ENCODE measurements around the gene PEF1. TPM values are rescaled to one million over a fixed set of nuclear protein-coding genes. Genes with fewer than 3 reads are reported as not detected.

PEF1 gene
- total RNA-seq, 4 donors from 2014 or later: 180 to 355 (median 312) TPM

DNA sequence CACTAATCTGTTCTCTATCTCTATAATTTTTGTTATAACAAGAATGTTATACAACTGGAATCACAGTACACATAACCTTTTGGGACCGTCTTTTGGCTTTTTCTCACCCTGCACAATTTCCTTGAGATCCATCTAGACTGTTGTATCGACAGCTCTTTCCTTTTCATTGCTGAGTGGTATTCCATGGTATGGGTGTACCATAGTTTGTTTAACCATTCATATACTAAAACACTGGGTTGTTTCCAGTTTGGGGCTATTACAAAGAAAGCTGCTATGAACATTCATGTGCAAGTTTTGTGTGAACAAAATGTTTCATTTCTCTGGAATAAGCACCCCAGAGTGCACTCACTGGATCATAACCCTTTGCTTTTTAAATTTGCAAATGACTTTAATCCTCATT is 42.6 kb downstream of the PEF1 start:
- Histone ChIP-seq H3K36me3 (no peaks in the 10 kb centered on the region), H3K4me3 (replicated peaks in 1 of 3) (no peak overlapping the region), H3K27ac (no peak overlapping the region), H3K27me3 (no peaks in the 10 kb centered on the region), H3K9me3 (no peaks in the 10 kb centered on the region), H3K4me1 (no peaks in the 10 kb centered on the region)
- WGBS, 2 donors: 98 to 99% methylated on average over 2 of the region's 2 CpGs
- DNase-seq: no peak
- intact Hi-C loops (cut with DNase I): no loop called here
- TF ChIP-seq, protein P1, sequence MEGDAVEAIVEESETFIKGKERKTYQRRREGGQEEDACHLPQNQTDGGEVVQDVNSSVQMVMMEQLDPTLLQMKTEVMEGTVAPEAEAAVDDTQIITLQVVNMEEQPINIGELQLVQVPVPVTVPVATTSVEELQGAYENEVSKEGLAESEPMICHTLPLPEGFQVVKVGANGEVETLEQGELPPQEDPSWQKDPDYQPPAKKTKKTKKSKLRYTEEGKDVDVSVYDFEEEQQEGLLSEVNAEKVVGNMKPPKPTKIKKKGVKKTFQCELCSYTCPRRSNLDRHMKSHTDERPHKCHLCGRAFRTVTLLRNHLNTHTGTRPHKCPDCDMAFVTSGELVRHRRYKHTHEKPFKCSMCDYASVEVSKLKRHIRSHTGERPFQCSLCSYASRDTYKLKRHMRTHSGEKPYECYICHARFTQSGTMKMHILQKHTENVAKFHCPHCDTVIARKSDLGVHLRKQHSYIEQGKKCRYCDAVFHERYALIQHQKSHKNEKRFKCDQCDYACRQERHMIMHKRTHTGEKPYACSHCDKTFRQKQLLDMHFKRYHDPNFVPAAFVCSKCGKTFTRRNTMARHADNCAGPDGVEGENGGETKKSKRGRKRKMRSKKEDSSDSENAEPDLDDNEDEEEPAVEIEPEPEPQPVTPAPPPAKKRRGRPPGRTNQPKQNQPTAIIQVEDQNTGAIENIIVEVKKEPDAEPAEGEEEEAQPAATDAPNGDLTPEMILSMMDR (IDR thresholded peaks at IDR 0.05): no peak
- no peak for TF ChIP-seq POLR2A (IDR thresholded peaks at IDR 0.05)

DNA sequence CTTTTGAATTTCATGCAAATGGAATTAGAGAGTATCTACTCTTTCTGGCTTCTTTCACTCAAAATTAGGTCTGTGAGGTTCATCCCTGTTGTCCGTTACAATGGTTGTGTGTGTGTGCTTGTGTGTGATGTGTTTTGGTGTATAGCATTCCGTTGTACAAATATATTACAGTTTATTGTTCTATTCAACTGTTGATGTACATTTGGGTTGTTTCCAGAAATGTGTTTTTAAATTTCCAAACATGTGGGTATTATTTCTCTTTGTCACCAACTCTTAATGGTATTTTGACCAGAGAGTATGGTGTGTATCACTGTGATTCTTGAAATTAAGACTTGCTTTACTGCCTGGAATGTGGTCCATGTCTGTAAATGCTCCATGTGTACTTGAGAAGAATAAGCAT is 44.0 kb downstream of the PEF1 start:
- Histone ChIP-seq H3K27me3 (no peaks in the 10 kb centered on the region), H3K9me3 (no peaks in the 10 kb centered on the region), H3K36me3 (no peaks in the 10 kb centered on the region), H3K4me1 (no peaks in the 10 kb centered on the region), H3K27ac (no peak overlapping the region), H3K4me3 (replicated peaks in 1 of 3) (no peak overlapping the region)
- 84 to 87% methylated on average over 2 of the region's 2 CpGs for WGBS, 2 donors
- DNase-seq: no peak
- TF ChIP-seq, protein P1 (IDR thresholded peaks at IDR 0.05): no peak
- TF ChIP-seq POLR2A (IDR thresholded peaks at IDR 0.05): no peak
- intact Hi-C loops (cut with DNase I): no loop called here

DNA sequence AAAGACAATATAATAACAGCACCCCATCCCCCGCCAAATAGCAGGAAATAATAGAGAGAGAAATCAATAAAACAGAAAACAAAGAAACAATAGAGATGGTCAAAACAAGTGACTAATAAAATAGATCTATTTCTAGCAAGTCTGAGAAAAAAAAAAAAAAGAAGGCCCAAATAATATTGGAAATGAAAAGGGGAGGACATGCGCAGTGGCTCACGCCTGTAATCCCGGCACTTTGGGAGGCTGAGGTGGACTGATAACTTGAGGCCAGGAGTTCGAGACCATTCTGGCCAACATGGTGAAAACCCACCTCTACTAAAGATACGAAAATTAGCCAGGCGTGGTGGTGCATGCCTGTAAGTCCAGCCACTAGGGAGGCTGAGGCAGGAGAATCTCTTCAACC is 45.7 kb downstream of the PEF1 start:
- Histone ChIP-seq H3K4me1 (peaks cover 0 to under 1% of the 10 kb centered on the region in 2 donors), H3K27me3 (no peaks in the 10 kb centered on the region), H3K9me3 (no peaks in the 10 kb centered on the region), H3K36me3 (no peaks in the 10 kb centered on the region), H3K27ac (no peak overlapping the region), H3K4me3 (replicated peaks in 1 of 3) (no peak overlapping the region)
- 83 to 88% methylated on average over 7 of the region's 7 CpGs for WGBS, 2 donors
- no peak for TF ChIP-seq POLR2A (IDR thresholded peaks at IDR 0.05)
- TF ChIP-seq, protein P1 (IDR thresholded peaks at IDR 0.05): no peak
- DNase-seq: no peak
- intact Hi-C loops (cut with DNase I): no loop called here

DNA sequence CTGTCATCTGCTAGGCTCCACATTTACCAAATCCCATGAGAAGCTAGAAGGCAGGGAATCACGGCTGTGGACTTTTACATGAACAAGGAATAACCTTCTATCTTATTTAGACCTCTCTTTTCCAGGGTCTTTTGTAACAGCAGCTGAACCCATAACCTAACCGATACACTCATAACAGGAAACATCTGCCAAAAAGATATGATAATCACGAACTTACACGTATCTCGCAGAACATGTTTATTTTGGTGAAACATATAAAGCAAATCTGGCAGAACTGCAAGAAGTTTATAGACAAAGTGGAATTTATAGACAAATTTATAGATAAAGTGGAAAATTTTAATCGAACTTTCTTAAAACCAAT is 48.0 kb downstream of the PEF1 start:
- H3K36me3 ChIP-seq: no peaks in the 10 kb centered on the region
- no peak for DNase-seq
- WGBS, 2 donors: 65 to 75% methylated on average over 6 of the region's 6 CpGs
- H3K4me3 ChIP-seq (replicated peaks in 1 of 3): no peak overlapping the region
- H3K9me3 ChIP-seq: no peaks in the 10 kb centered on the region
- no peaks in the 10 kb centered on the region for H3K27me3 ChIP-seq
- no peak overlapping the region for H3K27ac ChIP-seq
- H3K4me1 ChIP-seq: peaks cover 3 to 7% of the 10 kb centered on the region in 2 donors
- TF ChIP-seq POLR2A (IDR thresholded peaks at IDR 0.05): no peak
- TF ChIP-seq, protein P1 (IDR thresholded peaks at IDR 0.05): no peak
- intact Hi-C loops (cut with DNase I): no loop called here

DNA sequence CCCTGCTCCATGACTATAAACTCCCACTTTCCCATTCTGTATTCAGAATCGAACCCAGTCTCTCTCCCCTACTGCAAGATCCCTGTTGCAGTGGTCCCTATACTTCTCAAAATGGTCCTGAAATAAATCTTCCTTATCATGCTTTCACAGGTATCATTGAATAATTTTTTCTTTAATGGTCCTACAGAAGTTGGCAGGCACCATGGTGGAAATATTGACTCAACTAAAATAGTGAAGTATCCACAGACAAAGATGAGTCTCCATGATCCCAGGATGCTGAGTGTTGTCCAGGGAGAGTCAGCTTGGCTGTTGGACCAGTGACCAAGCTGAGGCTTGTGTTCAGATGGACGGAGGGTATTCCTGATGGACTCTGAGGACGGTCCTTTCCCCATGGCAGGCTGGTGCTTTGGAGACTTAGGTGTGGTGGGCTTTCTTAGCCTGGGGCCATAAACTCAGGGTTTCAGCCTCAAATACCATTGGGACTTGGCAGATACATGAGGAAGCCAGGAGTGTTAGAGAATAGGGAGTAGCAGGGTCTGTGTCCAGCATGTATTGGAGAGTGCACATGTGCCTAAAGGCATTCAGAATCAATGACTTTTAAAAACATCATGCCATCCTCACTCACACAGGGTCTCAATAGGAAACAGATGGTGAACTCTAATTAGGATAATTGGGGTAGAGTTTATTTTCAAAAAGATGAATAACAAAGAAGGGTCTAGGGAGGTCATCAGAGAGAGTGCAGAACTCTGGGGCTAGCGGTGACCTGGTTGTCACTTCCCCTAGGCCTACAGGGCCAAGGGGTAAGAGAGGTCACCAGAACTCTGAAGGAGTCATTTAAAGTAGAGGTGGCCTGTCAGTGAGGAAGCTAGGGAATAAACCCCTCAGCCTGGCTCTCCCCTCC is 48.6 kb downstream of the PEF1 start:
- H3K9me3 ChIP-seq: no peaks in the 10 kb centered on the region
- WGBS, 2 donors: 85 to 97% methylated on average over 4 of the region's 4 CpGs
- intact Hi-C loops (cut with DNase I): loop anchor here (2.0 kb wide), 1 partner anchor 31 kb away; no protein-coding TSS in a partner anchor

More for the DNA sequence above, 48.6 kb downstream of the PEF1 start:
- no peak overlapping the region for H3K4me3 ChIP-seq (replicated peaks in 1 of 3)
- no peak for DNase-seq
- no peak overlapping the region for H3K27ac ChIP-seq
- no peaks in the 10 kb centered on the region for H3K36me3 ChIP-seq
- H3K4me1 ChIP-seq: peaks cover 3 to 9% of the 10 kb centered on the region in 2 donors
- H3K27me3 ChIP-seq: no peaks in the 10 kb centered on the region
- TF ChIP-seq POLR2A (IDR thresholded peaks at IDR 0.05): no peak
- TF ChIP-seq, protein P1 (IDR thresholded peaks at IDR 0.05): no peak

All from thyroid gland (tissue), 4 donors.